Measurements from ENCODE around the gene NID2.

NID2 gene

DNA sequence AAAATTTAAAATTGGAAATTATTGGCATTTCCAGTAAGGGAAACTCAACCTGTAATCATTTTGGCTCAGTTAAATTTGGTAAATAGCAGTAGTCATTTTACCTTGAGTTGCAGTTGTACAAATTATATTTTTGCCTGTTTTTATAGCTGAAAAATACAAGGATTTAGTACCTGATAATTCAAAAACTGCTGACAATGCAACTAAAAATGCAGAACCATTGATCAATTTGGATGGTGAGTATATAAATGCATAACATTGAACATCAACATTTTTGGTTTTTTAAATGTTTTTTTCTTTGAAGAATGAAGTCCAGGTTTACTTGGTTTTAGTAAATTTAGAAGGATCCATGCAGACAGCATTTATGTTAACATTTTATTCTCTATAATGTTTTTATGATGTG lies 70.5 kb downstream of the NID2 start:
- TF ChIP-seq, protein P1, sequence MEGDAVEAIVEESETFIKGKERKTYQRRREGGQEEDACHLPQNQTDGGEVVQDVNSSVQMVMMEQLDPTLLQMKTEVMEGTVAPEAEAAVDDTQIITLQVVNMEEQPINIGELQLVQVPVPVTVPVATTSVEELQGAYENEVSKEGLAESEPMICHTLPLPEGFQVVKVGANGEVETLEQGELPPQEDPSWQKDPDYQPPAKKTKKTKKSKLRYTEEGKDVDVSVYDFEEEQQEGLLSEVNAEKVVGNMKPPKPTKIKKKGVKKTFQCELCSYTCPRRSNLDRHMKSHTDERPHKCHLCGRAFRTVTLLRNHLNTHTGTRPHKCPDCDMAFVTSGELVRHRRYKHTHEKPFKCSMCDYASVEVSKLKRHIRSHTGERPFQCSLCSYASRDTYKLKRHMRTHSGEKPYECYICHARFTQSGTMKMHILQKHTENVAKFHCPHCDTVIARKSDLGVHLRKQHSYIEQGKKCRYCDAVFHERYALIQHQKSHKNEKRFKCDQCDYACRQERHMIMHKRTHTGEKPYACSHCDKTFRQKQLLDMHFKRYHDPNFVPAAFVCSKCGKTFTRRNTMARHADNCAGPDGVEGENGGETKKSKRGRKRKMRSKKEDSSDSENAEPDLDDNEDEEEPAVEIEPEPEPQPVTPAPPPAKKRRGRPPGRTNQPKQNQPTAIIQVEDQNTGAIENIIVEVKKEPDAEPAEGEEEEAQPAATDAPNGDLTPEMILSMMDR (IDR thresholded peaks at IDR 0.05; ENCODE audit: low read length, missing control alignments): no peak
- DNase-seq (ENCODE audit: low read depth): no peak
- H3K4me3 ChIP-seq (replicated peaks; ENCODE audit: low read depth, low read length): no peak overlapping the region

DNA sequence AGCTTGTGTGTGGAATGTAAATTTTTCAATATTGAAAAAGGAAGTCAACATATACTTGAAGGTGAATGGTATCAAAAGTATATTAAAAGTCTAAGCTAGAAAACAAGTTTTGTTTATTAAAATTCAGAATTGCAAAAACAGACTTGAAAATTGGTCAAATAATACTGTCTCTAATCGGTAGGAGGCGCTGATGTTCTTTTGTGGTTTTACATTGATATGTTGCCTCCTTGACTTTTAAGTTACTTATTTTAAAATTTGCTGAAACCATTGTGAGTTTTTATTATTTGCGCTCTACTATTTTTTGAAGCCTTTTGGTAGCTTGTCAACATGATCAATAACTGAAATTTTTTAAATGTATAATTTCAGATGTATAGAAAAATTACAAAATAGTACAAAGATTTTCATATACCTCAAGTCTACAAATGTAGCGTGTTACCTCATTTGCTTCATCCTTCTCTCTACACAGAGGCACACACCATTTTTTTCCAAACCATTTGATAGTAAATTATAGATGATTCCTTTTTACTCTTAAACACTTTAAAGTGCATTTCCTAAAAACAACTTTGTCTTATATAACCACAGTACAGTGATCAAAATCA lies 72.6 kb downstream of the NID2 start:
- DNase-seq (ENCODE audit: low read depth): peak; percentile 85
- no peak overlapping the region for H3K4me3 ChIP-seq (replicated peaks; ENCODE audit: low read depth, low read length)
- TF ChIP-seq, protein P1 (IDR thresholded peaks at IDR 0.05; ENCODE audit: low read length, missing control alignments): peak; percentile 70

DNA sequence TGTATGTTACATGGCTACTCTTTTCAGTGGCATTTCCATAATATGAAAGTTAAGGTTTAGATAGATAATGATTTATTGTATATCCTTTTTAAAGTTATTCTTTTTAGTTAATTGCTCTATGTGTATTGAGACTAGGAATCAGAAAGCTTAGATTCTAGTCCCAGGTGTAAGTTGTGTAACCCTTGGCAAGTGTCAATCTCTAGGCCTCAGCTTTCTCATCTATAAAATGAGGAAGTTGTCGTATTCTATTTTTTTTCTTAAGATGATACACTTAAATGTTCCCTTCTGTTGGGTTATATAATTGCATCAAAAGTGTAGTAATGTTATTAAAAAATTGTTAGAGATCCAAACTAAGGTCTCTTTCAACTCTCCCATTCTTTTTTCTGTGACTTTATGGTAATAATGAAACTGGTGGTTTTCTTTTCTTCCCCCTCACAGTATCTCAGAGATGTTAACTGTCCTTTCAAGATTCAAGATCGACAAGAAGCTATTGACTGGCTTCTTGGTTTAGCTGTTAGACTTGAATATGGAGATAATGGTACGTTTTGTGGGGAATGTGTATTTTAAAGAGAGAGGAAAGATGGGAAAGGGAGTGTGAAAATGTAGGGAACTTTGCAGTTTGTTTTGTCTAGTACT lies 75.5 kb downstream of the NID2 start:
- TF ChIP-seq, protein P1 (IDR thresholded peaks at IDR 0.05; ENCODE audit: low read length, missing control alignments): no peak
- no peak for DNase-seq (ENCODE audit: low read depth)
- H3K4me3 ChIP-seq (replicated peaks; ENCODE audit: low read depth, low read length): no peak overlapping the region

DNA sequence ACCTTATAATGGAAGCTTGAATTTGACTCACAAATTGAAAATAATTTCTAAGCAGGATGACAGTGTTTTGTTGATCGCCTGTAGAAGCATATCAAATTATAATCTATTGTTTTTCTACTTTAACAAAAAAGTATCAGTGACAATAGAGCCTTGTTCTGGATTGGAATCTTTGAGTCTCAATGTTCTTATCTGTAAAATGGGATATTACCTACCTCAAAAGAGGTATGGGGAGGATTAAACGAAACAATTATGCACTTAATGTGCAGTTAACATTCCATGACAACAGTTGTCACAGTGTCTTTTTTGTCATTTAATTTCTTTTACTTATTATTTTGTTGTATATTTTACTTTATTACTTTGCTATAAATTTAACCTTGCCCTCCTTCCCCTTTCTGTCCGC lies 78.4 kb downstream of the NID2 start:
- TF ChIP-seq, protein P1 (IDR thresholded peaks at IDR 0.05; ENCODE audit: low read length, missing control alignments): no peak
- DNase-seq (ENCODE audit: low read depth): no peak
- H3K4me3 ChIP-seq (replicated peaks; ENCODE audit: low read depth, low read length): peak overlapping the region; percentile 93

DNA sequence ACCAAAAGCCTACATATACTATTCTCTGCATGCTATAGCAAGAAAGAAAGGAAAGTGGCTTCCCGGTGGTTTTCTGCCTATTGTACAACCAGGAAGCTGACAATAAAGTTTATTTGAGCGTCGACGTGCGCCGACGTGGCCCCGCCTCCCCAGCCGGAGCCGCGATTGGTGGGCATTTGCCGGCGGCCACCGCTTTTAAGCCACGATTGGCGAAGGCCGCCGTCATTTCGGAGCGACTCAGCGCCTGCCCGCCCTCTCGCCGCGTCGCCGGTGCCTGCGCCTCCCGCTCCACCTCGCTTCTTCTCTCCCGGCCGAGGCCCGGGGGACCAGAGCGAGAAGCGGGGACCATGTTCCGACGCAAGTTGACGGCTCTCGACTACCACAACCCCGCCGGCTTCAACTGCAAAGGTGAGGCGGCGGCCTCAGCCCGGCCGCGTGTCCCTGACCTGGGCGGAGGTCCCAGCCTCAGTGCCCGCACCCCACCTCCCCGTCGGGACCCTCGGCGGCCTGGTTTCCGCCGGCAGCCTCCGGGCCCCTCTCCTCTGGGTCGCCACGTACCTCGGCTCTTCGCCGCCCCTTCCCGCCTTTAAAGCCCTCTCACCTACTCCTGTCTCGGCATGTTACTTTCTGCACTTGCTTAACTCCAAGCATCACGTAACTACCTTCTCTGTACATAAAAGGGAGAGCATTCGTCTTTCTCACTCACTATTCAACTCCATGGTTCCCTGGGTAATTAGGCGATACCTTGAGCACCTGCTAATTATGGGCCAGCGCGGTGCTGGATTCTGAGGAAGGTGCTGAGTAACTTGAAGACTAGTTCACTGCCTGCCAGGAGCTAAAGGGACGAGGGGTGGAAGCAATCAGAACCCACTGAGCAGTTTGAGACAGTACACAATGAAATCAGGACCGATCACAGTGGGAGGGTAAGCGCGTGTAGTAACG lies 79.3 kb downstream of the NID2 start, which contains the start of gene RTRAF:
Gene RTRAF, plus strand, starts transcription at position 254 of the 942 bp plus-strand sequence. Its CDS starts 94 bp downstream, at position 348.
- H3K4me3 ChIP-seq (replicated peaks; ENCODE audit: low read depth, low read length): peak within 1 kb of the TSS; percentile 93
- DNase-seq (ENCODE audit: low read depth): peak; percentile 96
- TF ChIP-seq, protein P1 (IDR thresholded peaks at IDR 0.05; ENCODE audit: low read length, missing control alignments): no peak

DNA sequence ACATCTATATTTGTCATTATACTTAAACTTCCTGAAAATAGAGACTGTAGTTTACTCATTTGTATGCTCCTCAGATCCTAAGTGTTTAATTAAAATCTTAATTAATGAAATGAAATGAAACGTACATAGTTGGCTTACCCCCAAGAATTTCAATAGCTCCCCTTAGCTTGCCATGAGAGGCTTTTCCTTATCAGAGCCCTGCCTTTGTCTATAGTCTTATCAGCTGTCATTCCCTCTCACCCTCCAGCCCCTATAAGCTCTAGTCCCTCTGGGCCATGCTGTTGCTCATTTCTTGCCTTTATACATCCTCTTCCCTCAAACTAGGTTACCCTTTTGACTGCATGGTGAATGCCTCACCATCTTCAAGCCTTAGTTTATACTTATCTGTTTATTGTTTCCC lies 80.6 kb downstream of the NID2 start:
- TF ChIP-seq, protein P1 (IDR thresholded peaks at IDR 0.05; ENCODE audit: low read length, missing control alignments): no peak
- H3K4me3 ChIP-seq (replicated peaks; ENCODE audit: low read depth, low read length): no peak overlapping the region
- DNase-seq (ENCODE audit: low read depth): no peak

All from fibroblast of pulmonary artery (primary cell).